Heart left ventricle (tissue), 16 donors: ENCODE data around the gene C19orf73. TPM values are rescaled to one million over a fixed set of nuclear protein-coding genes. Genes with fewer than 3 reads are reported as not detected.

Experiments
- ATAC-seq, 4 donors: fragments of 200-7000 bp; cut with Tn5 transposase; one replicate each; pipeline ENCODE4 v1.9.1; 2020 to 2022; ENCODE audit warnings: moderate library complexity in 4 of 4, mild to moderate bottlenecking in 3 of 4, moderate number of reproducible peaks in 1 of 4
- DNase-seq, 5 donors: peaks; one replicate each; pipeline ENCODE4 v3.0.0-alpha.2; 2020
- H3K27ac ChIP-seq, 12 donors: fragments of 200-600 bp; sonication (generic) in 4 of 12; one replicate each; pipeline versions ENCODE4 v1.5.0 to v1.8.0; 2016 to 2022; ENCODE audit warnings: mild to moderate bottlenecking in 2 of 12
- H3K27me3 ChIP-seq, 9 donors: fragments of 200-600 bp; sonication (generic) in 2 of 9; one replicate each; pipeline versions ENCODE4 v1.5.1 to v1.8.0; 2016 to 2022; ENCODE audit warnings: mild to moderate bottlenecking in 3 of 9
- H3K36me3 ChIP-seq, 9 donors: fragments of 200-600 bp; sonication (generic) in 2 of 9; one replicate each; pipeline versions ENCODE4 v1.5.0 to v1.8.0; 2018 to 2022; ENCODE audit warnings: mild to moderate bottlenecking in 2 of 9
- H3K4me1 ChIP-seq, 12 donors: fragments of 200-600 bp; sonication (generic) in 4 of 12; one replicate each; pipeline versions ENCODE4 v1.5.0 to v1.8.0; 2016 to 2022; ENCODE audit warnings: mild to moderate bottlenecking in 3 of 12
- H3K4me3 ChIP-seq, 12 donors: fragments of 200-600 bp; sonication (generic) in 4 of 12; one replicate each; pipeline versions ENCODE4 v1.5.0 to v1.8.0; 2017 to 2022; ENCODE audit warnings: mild to moderate bottlenecking in 9 of 12, moderate library complexity in 4 of 12
- H3K9me3 ChIP-seq, 12 donors: fragments of 200-600 bp; sonication (generic) in 4 of 12; one replicate each; pipeline versions ENCODE4 v1.5.0 to v1.8.0; 2016 to 2022; ENCODE audit warnings: mild to moderate bottlenecking in 1 of 12
- POLR2A ChIP-seq, 2 donors: fragments of 450-650 bp; IDR thresholded peaks; one replicate each; pipeline ENCODE4 v1.6.1; 2017; ENCODE audit warnings: antibody characterized with exemption in 2 of 2, mild to moderate bottlenecking in 2 of 2, moderate library complexity in 2 of 2
- WGBS, 4 donors: extraction: QIAGEN DNeasy Blood & Tissue Kit in 2 of 4; methylation state at CpG; one replicate each; pipeline versions ENCODE4 v1.1.5 to v1.1.7; 2013 to 2018; 5-methylcytosine and 5-hydroxymethylcytosine counted together
- intact Hi-C, 10 donors: fragments of 100-400 bp; cut with DNase I; formaldehyde crosslinking; loops; one replicate each; pipeline versions ENCODE4 v1.11.1 to v1.14.2; 2022
- polyA plus RNA-seq, 2 donors: library from polyadenylated mRNA; stranded (reverse); fragments of 200-250 nt; gene quantifications; one replicate each; pipeline ENCODE4 v1.2.3, GENCODE V29; 2013
- total RNA-seq, 9 donors: library from RNA; depleted of rRNA in 2 of 9; stranded (reverse); fragments of >200 nt in 2 of 9; fragmentation: NEBNext Ultra II Directional in 3 of 9; extraction: Animal tissue kit (Norgen Biotek cat#: 25700) in 3 of 9; gene quantifications; one replicate each; pipeline versions ENCODE4 v1.1.0 to v1.2.4, GENCODE V29; 2016 to 2023
- TF ChIP-seq, protein P1 (sequence below), 12 donors: fragments of 200-600 bp; sonication (generic) in 4 of 12; IDR thresholded peaks; one replicate each; pipeline versions ENCODE4 v1.5.0 to v1.8.0; 2018 to 2022; ENCODE audit warnings: antibody characterized with exemption in 12 of 12, mild to moderate bottlenecking in 5 of 12
- donor health status: ischemic (EF 13 %, LVEDD 7.1; RV severe dilation, severe dysfunction).
- donor health status: healthy with polysubstance abuse.
- donor health status: DM: no; HTN: yes; CAD: no.
- donor health status: DM: no; HTN: no; CAD: no.
- donor health status: ischemic (EF 25% LVEDD 6.9; RV normal size, moderate dysfunction).
- donor health status: ischemic (EF 25% LVEDD 5.7; RV mildly dilated, moderate dysfunction).
- donor health status: healthy.
- donor health status: DM: yes; HTN: yes; CAD: no.
- donor health status: ischemic (EF 35%, LVEDD 5.7; RV mildly dilated, moderate dysfunction).
- donor health status: nonischemic (EF 11% LVEDD 7.7; RV severe dilation, severe dysfunction).
- donor health status: DM: yes; HTN: yes; CAD: no.
- donor health status: PGD.
- donor health status: ischemic (EF 29% LVEDD 5.4; RV normal size, mild dysfunction).
- donor health status: nonischemic (EF 23%, LVEDD 6.1; RV moderate dilation, normal function).

Gene C19orf73
- total and polyA plus RNA-seq, 11 donors, result 0.69 to 3.8 (median 1.4) TPM

DNA sequence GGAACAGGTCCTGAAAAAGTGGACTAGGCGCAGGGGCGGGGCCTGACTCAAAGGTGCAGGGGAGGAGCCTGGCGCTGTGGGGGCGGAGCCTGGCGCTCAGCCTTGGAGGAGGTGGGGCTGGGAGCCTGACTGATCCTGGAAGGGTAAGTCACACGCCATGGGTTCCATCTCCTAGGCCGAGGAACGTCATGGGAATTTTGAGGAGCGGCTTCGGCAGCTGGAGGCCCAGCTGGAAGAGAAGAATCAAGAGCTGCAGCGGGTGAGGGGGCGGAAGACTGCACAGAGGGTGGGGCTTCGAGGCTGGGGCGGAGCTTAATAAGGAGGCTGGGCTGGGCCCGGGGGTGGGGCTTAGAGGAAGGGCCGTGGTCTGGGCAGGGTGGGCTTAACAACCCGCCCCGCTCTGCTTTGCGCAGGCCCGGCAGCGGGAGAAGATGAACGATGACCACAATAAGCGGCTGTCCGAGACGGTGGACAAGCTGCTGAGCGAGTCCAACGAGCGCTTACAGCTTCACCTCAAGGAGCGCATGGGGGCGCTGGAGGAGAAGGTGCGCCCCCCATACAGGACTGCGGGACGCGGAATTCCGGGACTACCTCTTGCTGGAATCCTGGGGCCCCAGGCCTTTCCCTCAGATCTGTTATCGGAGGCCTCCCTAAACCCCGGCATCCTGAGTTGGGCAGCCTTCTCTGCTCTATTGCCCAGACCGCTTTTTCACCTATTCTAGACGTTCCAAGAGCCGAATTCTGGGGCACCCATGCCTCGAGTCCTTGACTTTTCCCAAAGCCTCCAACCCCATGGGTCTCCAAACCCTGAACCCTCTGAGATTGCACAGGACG, 14.9 kb upstream of the C19orf73 start:
- H3K27ac ChIP-seq, result peak overlapping the region in 8 of 12 donors; percentile 9 to 57 (median 36)
- H3K36me3 ChIP-seq, result no peaks in the 10 kb centered on the region
- peak; percentile 64 to 86 (median 76) for DNase-seq
- intact Hi-C loops, result no loop called here
- no peaks in the 10 kb centered on the region for H3K27me3 ChIP-seq
- peaks cover 0 to 22% (median 13%) of the 10 kb centered on the region in 12 donors for H3K4me1 ChIP-seq
- TF ChIP-seq POLR2A (IDR thresholded peaks at IDR 0.05), result no peak
- TF ChIP-seq, protein P1, sequence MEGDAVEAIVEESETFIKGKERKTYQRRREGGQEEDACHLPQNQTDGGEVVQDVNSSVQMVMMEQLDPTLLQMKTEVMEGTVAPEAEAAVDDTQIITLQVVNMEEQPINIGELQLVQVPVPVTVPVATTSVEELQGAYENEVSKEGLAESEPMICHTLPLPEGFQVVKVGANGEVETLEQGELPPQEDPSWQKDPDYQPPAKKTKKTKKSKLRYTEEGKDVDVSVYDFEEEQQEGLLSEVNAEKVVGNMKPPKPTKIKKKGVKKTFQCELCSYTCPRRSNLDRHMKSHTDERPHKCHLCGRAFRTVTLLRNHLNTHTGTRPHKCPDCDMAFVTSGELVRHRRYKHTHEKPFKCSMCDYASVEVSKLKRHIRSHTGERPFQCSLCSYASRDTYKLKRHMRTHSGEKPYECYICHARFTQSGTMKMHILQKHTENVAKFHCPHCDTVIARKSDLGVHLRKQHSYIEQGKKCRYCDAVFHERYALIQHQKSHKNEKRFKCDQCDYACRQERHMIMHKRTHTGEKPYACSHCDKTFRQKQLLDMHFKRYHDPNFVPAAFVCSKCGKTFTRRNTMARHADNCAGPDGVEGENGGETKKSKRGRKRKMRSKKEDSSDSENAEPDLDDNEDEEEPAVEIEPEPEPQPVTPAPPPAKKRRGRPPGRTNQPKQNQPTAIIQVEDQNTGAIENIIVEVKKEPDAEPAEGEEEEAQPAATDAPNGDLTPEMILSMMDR (IDR thresholded peaks at IDR 0.05), result peak in 3 of 12 donors; percentile 12 to 23 (median 20)
- ATAC-seq, result peak; percentile 40 to 79 (median 64)
- 17 to 44% (median 41%) methylated on average over 34 to 42 of the region's 42 CpGs for WGBS, 4 donors
- H3K4me3 ChIP-seq, result peak overlapping the region in 11 of 12 donors; percentile 6 to 48 (median 36)
- H3K9me3 ChIP-seq, result no peaks in the 10 kb centered on the region

DNA sequence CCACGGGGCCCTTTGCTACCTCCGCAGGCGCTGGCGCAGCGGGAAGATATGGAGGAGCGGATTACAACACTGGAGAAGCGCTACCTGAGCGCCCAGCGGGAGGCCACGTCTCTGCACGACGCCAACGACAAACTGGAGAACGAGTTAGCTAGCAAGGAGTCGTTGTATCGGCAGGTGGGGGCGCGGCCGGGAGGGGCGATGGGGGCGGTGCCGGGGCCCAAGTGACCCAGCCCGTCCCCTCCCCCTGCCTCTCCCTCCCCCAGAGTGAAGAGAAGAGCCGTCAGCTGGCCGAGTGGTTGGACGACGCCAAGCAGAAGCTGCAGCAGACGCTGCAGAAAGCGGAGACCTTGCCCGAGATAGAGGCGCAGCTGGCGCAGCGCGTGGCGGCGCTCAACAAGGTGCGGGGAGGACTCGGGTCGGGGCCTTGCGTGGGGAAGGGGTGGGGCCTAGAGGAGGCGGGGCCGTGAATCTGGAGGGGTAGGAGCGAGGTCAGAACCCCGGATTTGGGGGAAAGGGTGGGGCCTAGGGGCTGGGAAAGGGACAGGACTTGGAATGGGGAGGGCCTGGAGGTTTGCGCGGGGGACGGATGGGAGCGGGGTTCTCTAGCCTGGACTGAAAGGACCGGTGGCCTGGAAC, 14.1 kb upstream of the C19orf73 start:
- Histone ChIP-seq H3K36me3 (no peaks in the 10 kb centered on the region), H3K9me3 (no peaks in the 10 kb centered on the region), H3K27ac (peak overlapping the region in 6 of 12 donors; percentile 9 to 57 (median 38)), H3K27me3 (no peaks in the 10 kb centered on the region), H3K4me1 (peaks cover 0 to 29% (median 18%) of the 10 kb centered on the region in 12 donors), H3K4me3 (peak overlapping the region in 11 of 12 donors; percentile 6 to 48 (median 36))
- intact Hi-C loops, result no loop called here
- ATAC-seq, result peak in 3 of 4 donors; percentile 12 to 42 (median 13)
- TF ChIP-seq POLR2A (IDR thresholded peaks at IDR 0.05), result no peak
- TF ChIP-seq, protein P1 (IDR thresholded peaks at IDR 0.05), result no peak
- WGBS, 4 donors, result 14 to 34% (median 24%) methylated on average over 46 to 49 of the region's 49 CpGs
- peak in 3 of 5 donors; percentile 29 to 69 (median 68) for DNase-seq

DNA sequence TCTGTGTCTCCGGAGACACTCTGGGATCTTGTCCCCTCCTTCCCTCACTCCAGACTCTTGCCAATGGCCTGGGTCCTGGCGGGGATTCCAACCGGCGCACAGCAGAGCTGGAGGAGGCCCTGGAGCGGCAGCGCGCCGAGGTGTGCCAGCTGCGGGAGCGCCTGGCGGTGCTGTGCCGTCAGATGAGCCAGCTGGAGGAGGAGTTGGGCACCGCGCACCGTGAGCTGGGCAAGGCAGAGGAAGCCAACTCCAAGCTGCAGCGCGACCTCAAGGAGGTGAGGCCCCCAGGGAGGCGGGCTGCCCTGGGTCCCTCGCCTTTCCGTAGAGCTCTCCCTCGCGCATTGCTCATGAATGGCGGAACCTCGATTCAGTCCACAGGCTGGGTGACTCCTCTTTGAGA, 11.4 kb upstream of the C19orf73 start:
- ATAC-seq (no peak), DNase-seq (no peak)
- no peak for TF ChIP-seq POLR2A (IDR thresholded peaks at IDR 0.05)
- TF ChIP-seq, protein P1 (IDR thresholded peaks at IDR 0.05), result no peak
- peaks cover 0 to 31% (median 21%) of the 10 kb centered on the region in 12 donors for H3K4me1 ChIP-seq
- no peak overlapping the region for H3K27ac ChIP-seq
- H3K4me3 ChIP-seq, result no peak overlapping the region
- H3K36me3 ChIP-seq, result no peaks in the 10 kb centered on the region
- no peaks in the 10 kb centered on the region for H3K27me3 ChIP-seq
- H3K9me3 ChIP-seq, result no peaks in the 10 kb centered on the region
- intact Hi-C loops, result no loop called here
- WGBS, 4 donors, result 94 to 95% (median 94%) methylated on average over 18 to 24 of the region's 24 CpGs

DNA sequence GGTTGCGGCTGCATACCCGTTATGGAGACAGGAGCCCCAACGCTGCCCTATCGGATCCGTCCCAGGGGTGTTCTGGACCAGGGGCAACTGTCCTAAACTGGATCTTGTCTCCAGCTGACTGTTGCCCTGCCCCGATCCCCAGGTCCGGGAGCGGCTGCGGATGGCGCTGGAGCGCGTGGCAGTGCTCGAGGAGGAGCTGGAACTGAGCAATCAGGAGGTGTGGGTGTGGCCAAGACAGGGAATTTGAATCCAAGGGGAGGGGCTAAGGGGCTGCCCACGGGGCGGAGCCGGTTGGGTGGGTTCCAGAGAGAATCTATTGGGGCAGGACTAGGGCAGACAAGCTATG, 10.3 kb upstream of the C19orf73 start:
- DNase-seq (no peak), ATAC-seq (no peak)
- 40 to 66% (median 62%) methylated on average over 16 of the region's 16 CpGs for WGBS, 4 donors
- Histone ChIP-seq H3K36me3 (no peaks in the 10 kb centered on the region), H3K27ac (no peak overlapping the region), H3K27me3 (no peaks in the 10 kb centered on the region), H3K9me3 (no peaks in the 10 kb centered on the region), H3K4me1 (peaks cover 0 to 27% (median 19%) of the 10 kb centered on the region in 12 donors), H3K4me3 (no peak overlapping the region)
- intact Hi-C loops, result no loop called here
- no peak for TF ChIP-seq POLR2A (IDR thresholded peaks at IDR 0.05)
- TF ChIP-seq, protein P1 (IDR thresholded peaks at IDR 0.05), result no peak
